OCI-LY7 (cell line): ENCODE results near the gene MAP3K6.
"Not testable (repeated sequence)": the region's sequence is repeated elsewhere in the genome, so short reads cannot be mapped to it uniquely, and the experiment has no call there.

Source experiments
- EZH2phosphoT487 ChIP-seq: fragments of 200-600 bp; sonication (generic); IDR thresholded peaks from 2 replicates; pipeline ENCODE4 v1.6.1; 2018; ENCODE audit warnings: low read depth, borderline replicate concordance, mild to moderate bottlenecking, mixed run types, antibody characterized with exemption, low read length, moderate library complexity, mixed read lengths
- TF ChIP-seq, protein P1 (sequence below): fragments of 200-600 bp; sonication (generic); conservative IDR thresholded peaks from 2 replicates; pipeline ENCODE4 v1.5.1; 2014; ENCODE audit warnings: mild to moderate bottlenecking, antibody characterized with exemption, low read length, moderate library complexity, mixed read lengths

DNA sequence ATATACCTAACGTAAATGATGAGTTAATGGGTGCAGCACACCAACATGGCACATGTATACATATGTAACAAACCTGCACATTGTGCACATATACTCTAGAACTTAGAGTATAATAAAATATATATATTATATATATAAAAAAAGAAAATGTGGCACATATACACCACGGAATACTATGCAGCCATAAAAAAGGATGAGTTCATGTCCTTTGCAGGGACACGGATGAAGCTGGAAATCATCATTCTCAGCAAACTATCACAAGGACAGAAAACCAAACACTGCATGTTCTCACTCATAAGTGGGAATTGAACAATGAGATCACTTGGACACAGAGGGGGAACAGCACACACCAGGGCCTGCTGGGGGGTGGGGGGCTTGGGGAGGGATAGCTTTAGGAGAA lies 18.0 kb upstream of the MAP3K6 start:
- TF ChIP-seq, protein P1, sequence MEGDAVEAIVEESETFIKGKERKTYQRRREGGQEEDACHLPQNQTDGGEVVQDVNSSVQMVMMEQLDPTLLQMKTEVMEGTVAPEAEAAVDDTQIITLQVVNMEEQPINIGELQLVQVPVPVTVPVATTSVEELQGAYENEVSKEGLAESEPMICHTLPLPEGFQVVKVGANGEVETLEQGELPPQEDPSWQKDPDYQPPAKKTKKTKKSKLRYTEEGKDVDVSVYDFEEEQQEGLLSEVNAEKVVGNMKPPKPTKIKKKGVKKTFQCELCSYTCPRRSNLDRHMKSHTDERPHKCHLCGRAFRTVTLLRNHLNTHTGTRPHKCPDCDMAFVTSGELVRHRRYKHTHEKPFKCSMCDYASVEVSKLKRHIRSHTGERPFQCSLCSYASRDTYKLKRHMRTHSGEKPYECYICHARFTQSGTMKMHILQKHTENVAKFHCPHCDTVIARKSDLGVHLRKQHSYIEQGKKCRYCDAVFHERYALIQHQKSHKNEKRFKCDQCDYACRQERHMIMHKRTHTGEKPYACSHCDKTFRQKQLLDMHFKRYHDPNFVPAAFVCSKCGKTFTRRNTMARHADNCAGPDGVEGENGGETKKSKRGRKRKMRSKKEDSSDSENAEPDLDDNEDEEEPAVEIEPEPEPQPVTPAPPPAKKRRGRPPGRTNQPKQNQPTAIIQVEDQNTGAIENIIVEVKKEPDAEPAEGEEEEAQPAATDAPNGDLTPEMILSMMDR, result not testable (repeated sequence)
- not testable (repeated sequence) for TF ChIP-seq EZH2phosphoT487
